Measurements from ENCODE around the gene PRKCB.
"Not testable (repeated sequence)": the region's sequence is repeated elsewhere in the genome, so short reads cannot be mapped to it uniquely, and the experiment has no call there.

Gene PRKCB

DNA sequence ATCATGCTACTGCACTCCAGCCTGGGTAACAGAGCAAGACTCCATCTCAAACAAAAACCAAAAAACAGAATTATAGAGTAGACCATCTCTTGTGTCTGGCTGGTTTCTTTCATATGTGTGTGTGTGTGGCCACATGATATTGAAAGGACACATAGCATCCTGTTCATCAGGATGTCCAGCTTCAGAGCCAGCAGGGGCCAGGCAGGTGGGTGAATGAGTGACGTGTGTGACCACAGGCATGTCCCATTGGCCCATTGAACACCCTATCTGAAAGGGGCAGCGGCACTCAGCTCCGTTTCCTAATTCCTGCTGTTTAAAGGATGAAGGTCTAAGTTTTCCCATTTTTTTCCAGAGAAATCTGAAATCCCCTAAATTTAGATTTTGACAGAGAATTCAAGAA, 174.2 kb downstream of the PRKCB start:
- TF ChIP-seq, protein P1, sequence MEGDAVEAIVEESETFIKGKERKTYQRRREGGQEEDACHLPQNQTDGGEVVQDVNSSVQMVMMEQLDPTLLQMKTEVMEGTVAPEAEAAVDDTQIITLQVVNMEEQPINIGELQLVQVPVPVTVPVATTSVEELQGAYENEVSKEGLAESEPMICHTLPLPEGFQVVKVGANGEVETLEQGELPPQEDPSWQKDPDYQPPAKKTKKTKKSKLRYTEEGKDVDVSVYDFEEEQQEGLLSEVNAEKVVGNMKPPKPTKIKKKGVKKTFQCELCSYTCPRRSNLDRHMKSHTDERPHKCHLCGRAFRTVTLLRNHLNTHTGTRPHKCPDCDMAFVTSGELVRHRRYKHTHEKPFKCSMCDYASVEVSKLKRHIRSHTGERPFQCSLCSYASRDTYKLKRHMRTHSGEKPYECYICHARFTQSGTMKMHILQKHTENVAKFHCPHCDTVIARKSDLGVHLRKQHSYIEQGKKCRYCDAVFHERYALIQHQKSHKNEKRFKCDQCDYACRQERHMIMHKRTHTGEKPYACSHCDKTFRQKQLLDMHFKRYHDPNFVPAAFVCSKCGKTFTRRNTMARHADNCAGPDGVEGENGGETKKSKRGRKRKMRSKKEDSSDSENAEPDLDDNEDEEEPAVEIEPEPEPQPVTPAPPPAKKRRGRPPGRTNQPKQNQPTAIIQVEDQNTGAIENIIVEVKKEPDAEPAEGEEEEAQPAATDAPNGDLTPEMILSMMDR (IDR thresholded peaks at IDR 0.05; ENCODE audit: insufficient read depth, low read length, missing control alignments), result no peak
- DNase-seq (ENCODE audit: low read depth, low spot score), result no peak
- ChIA-PET CTCF (interaction anchor here (0.6 to 3.1 kb wide), 10 partner anchors 8 to 282 kb away, joined by 3 to 15 read pairs (median 4); no protein-coding TSS in a partner anchor), POLR2A (no interaction called here)
- H3K4me3 ChIP-seq (ENCODE audit: low read depth, low read length), result no peak overlapping the region

GRCh38 chr16:24010440-24011089, 174.8 kb downstream of the PRKCB start:
- CTCF ChIA-PET, result interaction anchor here (0.6 to 3.1 kb wide), 10 partner anchors 8 to 283 kb away, joined by 3 to 15 read pairs (median 4); no protein-coding TSS in a partner anchor
- POLR2A ChIA-PET, result interaction anchor here (0.6 kb wide), 1 partner anchor 206 kb away, joined by 3 read pairs; no protein-coding TSS in a partner anchor
- H3K4me3 ChIP-seq (ENCODE audit: low read depth, low read length), result no peak overlapping the region
- DNase-seq (ENCODE audit: low read depth, low spot score), result peak; percentile 3
- TF ChIP-seq, protein P1 (IDR thresholded peaks at IDR 0.05; ENCODE audit: insufficient read depth, low read length, missing control alignments), result peak; percentile 53

DNA sequence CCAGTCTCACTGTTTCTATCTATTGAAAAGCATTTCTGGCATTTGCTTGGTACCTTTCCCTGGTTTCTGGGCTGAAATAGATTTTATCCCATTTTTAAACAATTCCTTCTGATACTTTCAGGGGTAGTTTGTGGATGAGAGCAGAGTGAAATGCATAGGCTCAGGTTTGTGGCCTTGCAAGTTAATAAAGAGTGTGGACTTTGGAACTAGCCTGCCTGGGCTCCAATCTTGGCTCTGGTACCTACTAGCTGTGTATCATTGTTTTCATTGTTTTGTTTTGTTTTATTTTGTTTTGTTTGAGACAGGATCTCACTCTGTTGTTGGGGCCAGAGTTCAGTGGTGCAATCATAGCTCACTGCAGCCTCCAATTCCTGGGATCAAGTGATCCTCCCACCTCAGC, 175.5 kb downstream of the PRKCB start:
- POLR2A ChIA-PET, result no interaction called here
- CTCF ChIA-PET, result interaction anchor here (1.7 to 3.1 kb wide), 2 partner anchors 211 to 277 kb away, joined by 8 to 15 read pairs; no protein-coding TSS in a partner anchor
- H3K4me3 ChIP-seq (ENCODE audit: low read depth, low read length), result no peak overlapping the region
- TF ChIP-seq, protein P1 (IDR thresholded peaks at IDR 0.05; ENCODE audit: insufficient read depth, low read length, missing control alignments), result no peak
- no peak for DNase-seq (ENCODE audit: low read depth, low spot score)

DNA sequence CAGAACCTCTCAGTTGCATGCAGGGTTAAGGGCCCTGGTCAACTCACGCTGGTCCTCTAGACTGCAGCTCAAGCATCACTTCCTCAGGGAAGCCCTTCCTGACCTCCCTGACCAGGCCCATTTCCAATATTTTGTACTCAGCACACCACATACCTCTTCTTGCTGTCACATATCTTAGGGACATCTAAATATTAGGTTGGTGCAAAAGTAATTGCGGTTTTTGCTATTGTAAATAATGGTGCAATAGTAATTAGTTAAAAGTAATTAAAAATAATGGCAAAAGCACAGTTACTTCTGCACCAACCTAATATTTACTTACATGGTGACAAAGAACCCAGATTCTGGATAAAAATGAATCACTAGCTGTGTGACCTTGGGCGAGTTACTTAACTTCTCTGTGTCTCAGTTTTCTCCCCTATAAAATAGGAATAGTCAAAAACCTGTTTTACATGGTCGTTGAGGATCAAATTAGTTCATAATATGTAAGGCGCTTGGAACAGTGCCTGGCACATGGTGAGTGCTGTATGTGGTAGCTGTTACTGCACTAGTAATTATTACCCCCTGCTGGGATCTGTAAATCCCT, 177.4 kb downstream of the PRKCB start:
- no peak overlapping the region for H3K4me3 ChIP-seq (ENCODE audit: low read depth, low read length)
- CTCF ChIA-PET, result no interaction called here
- DNase-seq (ENCODE audit: low read depth, low spot score), result no peak
- POLR2A ChIA-PET, result no interaction called here
- TF ChIP-seq, protein P1 (IDR thresholded peaks at IDR 0.05; ENCODE audit: insufficient read depth, low read length, missing control alignments), result no peak

GRCh38 chr16:24013864-24014645, 178.3 kb downstream of the PRKCB start:
- ChIA-PET CTCF (no interaction called here), POLR2A (no interaction called here)
- TF ChIP-seq, protein P1 (IDR thresholded peaks at IDR 0.05; ENCODE audit: insufficient read depth, low read length, missing control alignments), result no peak
- DNase-seq (ENCODE audit: low read depth, low spot score), result no peak
- H3K4me3 ChIP-seq (ENCODE audit: low read depth, low read length), result no peak overlapping the region

GRCh38 chr16:24014955-24015354, 179.2 kb downstream of the PRKCB start:
- CTCF ChIA-PET; DNase-seq (ENCODE audit: low read depth, low spot score); POLR2A ChIA-PET; H3K4me3 ChIP-seq (ENCODE audit: low read depth, low read length): not testable (repeated sequence)

All from AG04449 (cell line).